ENCODE measurements around the gene TAF1D.

GRCh38 chr11:93686226-93686625, 55.1 kb downstream of the TAF1D start:
- TF ChIP-seq CTCF (conservative IDR thresholded peaks at IDR 0.05) = no peak
- TF ChIP-seq EZH2 (IDR thresholded peaks at IDR 0.05; ENCODE audit: low read depth) = no peak

Measured in PC-9 (cell line).